HepG2 (cell line): ENCODE results near the gene ERFL. TPM values are rescaled to one million over a fixed set of nuclear protein-coding genes. Genes with fewer than 3 reads are reported as not detected.
A peak's percentile ranks its signal among the peaks of the same experiment; 100 is the strongest.

ENCODE experiments used
- AKAP8 ChIP-seq: sonication (generic); formaldehyde crosslinking; IDR thresholded peaks from 2 replicates; pipeline ENCODE4 v1.5.1; 2020; ENCODE audit warnings: mild to moderate bottlenecking, missing genetic modification reagents
- ESRRA ChIP-seq: sonication (generic); formaldehyde crosslinking; IDR thresholded peaks from 2 replicates; pipeline ENCODE4 v1.5.1; 2020; ENCODE audit warnings: mild to moderate bottlenecking, low read depth, missing genetic modification reagents
- KDM4B ChIP-seq: sonication (generic); formaldehyde crosslinking; IDR thresholded peaks from 2 replicates; pipeline ENCODE4 v1.4.0; 2020; ENCODE audit warnings: missing genetic modification reagents
- KDM5B ChIP-seq: sonication (generic); formaldehyde crosslinking; IDR thresholded peaks from 2 replicates; pipeline ENCODE4 v1.4.0; 2020; ENCODE audit warnings: missing genetic modification reagents, mild to moderate bottlenecking, borderline replicate concordance
- MBD4 ChIP-seq: IDR thresholded peaks from 2 replicates; pipeline ENCODE4 v1.6.1; 2012; ENCODE audit warnings: low read length, inconsistent platforms, borderline replicate concordance
- RCOR2 ChIP-seq: IDR thresholded peaks from 2 replicates; pipeline ENCODE4 v1.6.1; 2016; ENCODE audit warnings: missing biosample characterization, missing genetic modification reagents
- ZBTB4 ChIP-seq: sonication (generic); formaldehyde crosslinking; IDR thresholded peaks from 2 replicates; pipeline ENCODE4 v1.4.0; 2020; ENCODE audit warnings: missing genetic modification reagents, mild to moderate bottlenecking, borderline replicate concordance
- ZBTB49 ChIP-seq: sonication (generic); formaldehyde crosslinking; IDR thresholded peaks from 2 replicates; pipeline ENCODE4 v1.4.0; 2020; ENCODE audit warnings: missing genetic modification reagents, borderline replicate concordance
- ZFY ChIP-seq: sonication (generic); formaldehyde crosslinking; IDR thresholded peaks from 2 replicates; pipeline ENCODE4 v1.4.0; 2020; ENCODE audit warnings: missing genetic modification reagents
- ZKSCAN8 ChIP-seq: IDR thresholded peaks from 2 replicates; pipeline ENCODE4 v1.6.1; 2016; ENCODE audit warnings: borderline replicate concordance, missing genetic modification reagents, missing compliant biosample characterization
- ZNF20 ChIP-seq: sonication (generic); formaldehyde crosslinking; IDR thresholded peaks from 2 replicates; pipeline ENCODE4 v1.4.0; 2020; ENCODE audit warnings: mild to moderate bottlenecking, moderate library complexity, missing genetic modification reagents
- ZSCAN12 ChIP-seq: sonication (generic); formaldehyde crosslinking; IDR thresholded peaks from 2 replicates; pipeline ENCODE4 v1.9.0; 2021; ENCODE audit warnings: mild to moderate bottlenecking, missing genetic modification reagents
- ZSCAN22 ChIP-seq: sonication (generic); formaldehyde crosslinking; IDR thresholded peaks from 2 replicates; pipeline ENCODE4 v1.4.0; 2020; ENCODE audit warnings: mild to moderate bottlenecking, missing genetic modification reagents
- polyA plus RNA-seq, 8 experiments: library from polyadenylated mRNA; depleted of rRNA in 3 of 8; stranded (reverse) in 7 of 8; unstranded in 1 of 8; fragments of >200 nt; fragmentation: Illumina TruSeq in 4 of 8; extraction: Trizol in 4 of 8; gene quantifications; 2 replicates each; pipeline versions ENCODE4 v1.2.1 to v1.2.3, GENCODE V29; 2011 to 2016; ENCODE audit warnings: low read depth in 4 of 8, missing spikeins in 1 of 8, mixed read lengths in 1 of 8; ENCODE audit not compliant: insufficient read depth in 1 of 8
- total RNA-seq, 5 experiments: library from RNA; depleted of rRNA; stranded (reverse); fragments of >200 nt; fragmentation: Illumina TruSeq; extraction: Trizol; gene quantifications; 2 replicates each; pipeline ENCODE4 v1.2.3, GENCODE V29; 2016; ENCODE audit warnings: low read depth in 1 of 5
- TF ChIP-seq, protein P1 (sequence below): sonication (generic); formaldehyde crosslinking; conservative IDR thresholded peaks from 2 replicates; pipeline ENCODE4 v1.4.0; 2020; ENCODE audit warnings: missing genetic modification reagents
- TF ChIP-seq, protein P2 (sequence below): sonication (generic); formaldehyde crosslinking; IDR thresholded peaks from 2 replicates; pipeline ENCODE4 v1.4.0; 2020; ENCODE audit warnings: mild to moderate bottlenecking, missing genetic modification reagents

Gene ERFL
- total and polyA plus RNA-seq, 2 of the 13 experiments (the other 11 are each of a cell fraction or from before 2014, with no cell fraction given), result not detected

DNA sequence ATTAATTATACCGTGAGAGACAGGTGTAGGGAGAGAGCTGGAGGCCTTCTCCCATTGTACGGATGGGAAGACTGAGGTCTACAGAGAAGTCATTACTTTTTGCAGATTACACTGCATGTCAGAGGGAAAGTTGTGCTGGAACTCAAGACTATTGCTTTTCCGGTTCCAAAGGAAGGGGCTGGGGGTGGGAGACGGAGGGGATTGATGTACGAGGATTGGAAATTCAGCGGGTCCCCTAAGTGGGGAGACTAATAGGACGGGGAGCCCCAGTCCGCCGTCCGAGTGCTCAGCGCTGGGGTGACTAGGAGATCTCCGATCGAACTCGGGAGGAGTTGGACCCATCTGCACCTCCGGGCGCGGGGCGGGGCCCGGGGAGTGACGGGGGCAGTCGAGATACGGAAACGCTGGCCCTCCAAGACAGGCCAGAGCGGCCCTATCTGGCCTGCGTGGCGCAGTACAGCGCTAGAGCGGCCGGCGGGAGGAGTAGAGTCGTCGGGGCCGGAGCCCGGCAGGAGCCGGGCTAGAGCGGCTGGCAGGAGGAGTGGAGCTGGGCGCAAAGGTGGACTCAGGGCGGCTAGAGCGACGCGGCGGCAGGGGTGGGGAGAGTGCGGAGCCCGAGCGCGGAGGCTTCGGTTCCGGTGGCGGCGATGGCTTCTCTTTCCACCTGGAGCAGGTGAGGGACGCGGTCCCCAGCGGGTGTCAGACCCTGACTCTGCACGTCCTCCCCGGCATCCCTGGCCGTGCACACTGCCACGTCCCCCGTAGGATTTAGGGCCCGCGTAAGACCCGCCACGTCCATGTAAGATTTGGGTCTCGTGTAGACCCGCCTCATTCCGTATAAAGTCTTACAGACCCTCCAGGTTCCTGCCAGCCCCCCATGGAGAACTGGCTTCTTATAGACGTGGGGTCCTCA lies 44.2 kb downstream of the ERFL start (continued):
- TF ChIP-seq ZBTB4, result 0 out of 2 replicates have a peak, but pooled peaks have one; percentile 27
- no peak; the same call in 1 of the 2 replicates for TF ChIP-seq ZSCAN22
- TF ChIP-seq, protein P1, sequence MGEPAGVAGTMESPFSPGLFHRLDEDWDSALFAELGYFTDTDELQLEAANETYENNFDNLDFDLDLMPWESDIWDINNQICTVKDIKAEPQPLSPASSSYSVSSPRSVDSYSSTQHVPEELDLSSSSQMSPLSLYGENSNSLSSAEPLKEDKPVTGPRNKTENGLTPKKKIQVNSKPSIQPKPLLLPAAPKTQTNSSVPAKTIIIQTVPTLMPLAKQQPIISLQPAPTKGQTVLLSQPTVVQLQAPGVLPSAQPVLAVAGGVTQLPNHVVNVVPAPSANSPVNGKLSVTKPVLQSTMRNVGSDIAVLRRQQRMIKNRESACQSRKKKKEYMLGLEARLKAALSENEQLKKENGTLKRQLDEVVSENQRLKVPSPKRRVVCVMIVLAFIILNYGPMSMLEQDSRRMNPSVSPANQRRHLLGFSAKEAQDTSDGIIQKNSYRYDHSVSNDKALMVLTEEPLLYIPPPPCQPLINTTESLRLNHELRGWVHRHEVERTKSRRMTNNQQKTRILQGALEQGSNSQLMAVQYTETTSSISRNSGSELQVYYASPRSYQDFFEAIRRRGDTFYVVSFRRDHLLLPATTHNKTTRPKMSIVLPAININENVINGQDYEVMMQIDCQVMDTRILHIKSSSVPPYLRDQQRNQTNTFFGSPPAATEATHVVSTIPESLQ (CRISPR knock-in tag), result no peak
- TF ChIP-seq AKAP8 (CRISPR knock-in tag), result peak; percentile 88; the same call in 1 of the 2 replicates
- TF ChIP-seq ZBTB49 (CRISPR knock-in tag), result no peak
- peak; percentile 83 for TF ChIP-seq KDM5B (CRISPR knock-in tag)
- TF ChIP-seq KDM4B, result peak; percentile 85
- TF ChIP-seq, protein P2, sequence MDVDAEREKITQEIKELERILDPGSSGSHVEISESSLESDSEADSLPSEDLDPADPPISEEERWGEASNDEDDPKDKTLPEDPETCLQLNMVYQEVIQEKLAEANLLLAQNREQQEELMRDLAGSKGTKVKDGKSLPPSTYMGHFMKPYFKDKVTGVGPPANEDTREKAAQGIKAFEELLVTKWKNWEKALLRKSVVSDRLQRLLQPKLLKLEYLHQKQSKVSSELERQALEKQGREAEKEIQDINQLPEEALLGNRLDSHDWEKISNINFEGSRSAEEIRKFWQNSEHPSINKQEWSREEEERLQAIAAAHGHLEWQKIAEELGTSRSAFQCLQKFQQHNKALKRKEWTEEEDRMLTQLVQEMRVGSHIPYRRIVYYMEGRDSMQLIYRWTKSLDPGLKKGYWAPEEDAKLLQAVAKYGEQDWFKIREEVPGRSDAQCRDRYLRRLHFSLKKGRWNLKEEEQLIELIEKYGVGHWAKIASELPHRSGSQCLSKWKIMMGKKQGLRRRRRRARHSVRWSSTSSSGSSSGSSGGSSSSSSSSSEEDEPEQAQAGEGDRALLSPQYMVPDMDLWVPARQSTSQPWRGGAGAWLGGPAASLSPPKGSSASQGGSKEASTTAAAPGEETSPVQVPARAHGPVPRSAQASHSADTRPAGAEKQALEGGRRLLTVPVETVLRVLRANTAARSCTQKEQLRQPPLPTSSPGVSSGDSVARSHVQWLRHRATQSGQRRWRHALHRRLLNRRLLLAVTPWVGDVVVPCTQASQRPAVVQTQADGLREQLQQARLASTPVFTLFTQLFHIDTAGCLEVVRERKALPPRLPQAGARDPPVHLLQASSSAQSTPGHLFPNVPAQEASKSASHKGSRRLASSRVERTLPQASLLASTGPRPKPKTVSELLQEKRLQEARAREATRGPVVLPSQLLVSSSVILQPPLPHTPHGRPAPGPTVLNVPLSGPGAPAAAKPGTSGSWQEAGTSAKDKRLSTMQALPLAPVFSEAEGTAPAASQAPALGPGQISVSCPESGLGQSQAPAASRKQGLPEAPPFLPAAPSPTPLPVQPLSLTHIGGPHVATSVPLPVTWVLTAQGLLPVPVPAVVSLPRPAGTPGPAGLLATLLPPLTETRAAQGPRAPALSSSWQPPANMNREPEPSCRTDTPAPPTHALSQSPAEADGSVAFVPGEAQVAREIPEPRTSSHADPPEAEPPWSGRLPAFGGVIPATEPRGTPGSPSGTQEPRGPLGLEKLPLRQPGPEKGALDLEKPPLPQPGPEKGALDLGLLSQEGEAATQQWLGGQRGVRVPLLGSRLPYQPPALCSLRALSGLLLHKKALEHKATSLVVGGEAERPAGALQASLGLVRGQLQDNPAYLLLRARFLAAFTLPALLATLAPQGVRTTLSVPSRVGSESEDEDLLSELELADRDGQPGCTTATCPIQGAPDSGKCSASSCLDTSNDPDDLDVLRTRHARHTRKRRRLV (CRISPR knock-in tag), result peak; percentile 79; the same call in 1 of the 2 replicates
- peak; percentile 78 for TF ChIP-seq ZFY (CRISPR knock-in tag)
- TF ChIP-seq RCOR2 (CRISPR knock-in tag), result peak; percentile 72; the same call in 1 of the 2 replicates
- peak; percentile 37; the same call in 1 of the 2 replicates for TF ChIP-seq ZKSCAN8
- peak; percentile 89 for TF ChIP-seq ZSCAN12
- no peak for TF ChIP-seq ESRRA (CRISPR knock-in tag)
- TF ChIP-seq ZNF20 (CRISPR knock-in tag), result no peak
- no peak for TF ChIP-seq MBD4
